Measurements from ENCODE around the gene FCN2. TPM values are rescaled to one million over a fixed set of nuclear protein-coding genes. Genes with fewer than 3 reads are reported as not detected.

The FCN2 gene
- total RNA-seq, 4 donors from 2014 or later, result 0.84 to 2.6 TPM; not detected in 2

GRCh38 chr9:134847138-134847537 is 33.5 kb upstream of the FCN2 start:
- no peak for TF ChIP-seq CTCF (IDR thresholded peaks at IDR 0.05)
- no peak for ATAC-seq (ENCODE audit: low FRiP score)
- DNase-seq (ENCODE audit: low spot score), result no peak

GRCh38 chr9:134847752-134848432 is 32.7 kb upstream of the FCN2 start:
- peak; percentile 28 for ATAC-seq (ENCODE audit: low FRiP score)
- no peak for DNase-seq (ENCODE audit: low spot score)
- no peak for TF ChIP-seq CTCF (IDR thresholded peaks at IDR 0.05)

GRCh38 chr9:134848504-134848903 is 32.1 kb upstream of the FCN2 start:
- ATAC-seq (ENCODE audit: low FRiP score) (no peak), DNase-seq (ENCODE audit: low spot score) (no peak)
- no peak for TF ChIP-seq CTCF (IDR thresholded peaks at IDR 0.05)

- no peak for ATAC-seq (ENCODE audit: low FRiP score)
- TF ChIP-seq CTCF (IDR thresholded peaks at IDR 0.05), result no peak
- DNase-seq (ENCODE audit: low spot score), result no peak
Observed at GRCh38 chr9:134850611-134851010, 30.0 kb upstream of the FCN2 start.

- no peak for DNase-seq (ENCODE audit: low spot score)
- no peak for ATAC-seq (ENCODE audit: low FRiP score)
- TF ChIP-seq CTCF (IDR thresholded peaks at IDR 0.05), result no peak
Observed at GRCh38 chr9:134851020-134851419, 29.6 kb upstream of the FCN2 start.

- ATAC-seq (ENCODE audit: low FRiP score) (no peak), DNase-seq (ENCODE audit: low spot score) (no peak)
- no peak for TF ChIP-seq CTCF (IDR thresholded peaks at IDR 0.05)
Observed at GRCh38 chr9:134852906-134853654, 27.5 kb upstream of the FCN2 start.

- no peak for ATAC-seq (ENCODE audit: low FRiP score)
- DNase-seq (ENCODE audit: low spot score), result no peak
- no peak for TF ChIP-seq CTCF (IDR thresholded peaks at IDR 0.05)
Observed at GRCh38 chr9:134853893-134854292, 26.7 kb upstream of the FCN2 start.

Data from omental fat pad (tissue), 4 donors.